ENCODE measurements around the gene EPRS1.

DNA sequence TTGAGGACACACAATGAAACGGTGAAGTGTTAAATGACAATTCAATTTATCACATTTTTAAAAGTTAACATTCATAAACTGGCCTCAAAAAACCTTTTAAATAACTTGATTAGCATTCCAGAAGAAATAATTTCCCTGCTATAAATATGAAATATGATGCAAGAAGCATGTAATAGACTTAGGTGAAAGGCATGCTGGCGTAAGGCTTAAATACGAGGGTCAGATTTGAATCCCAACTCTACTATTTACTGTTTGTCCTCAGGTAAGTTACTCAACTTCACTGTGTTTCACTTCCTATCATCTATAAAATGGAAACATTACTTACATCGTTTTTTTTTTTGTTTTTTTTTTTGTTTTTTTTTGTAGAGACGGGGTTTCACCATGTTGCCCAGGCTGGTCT, 40.8 kb downstream of the EPRS1 start:
- no peak for TF ChIP-seq TSC22D2 (CRISPR knock-in tag; IDR thresholded peaks at IDR 0.05; ENCODE audit: borderline replicate concordance)
- no peak for TF ChIP-seq RAD21 (CRISPR knock-in tag; IDR thresholded peaks at IDR 0.05)
- no peak for TF ChIP-seq NR1H2 (CRISPR knock-in tag; IDR thresholded peaks at IDR 0.05; ENCODE audit: borderline replicate concordance, low read depth)
- TF ChIP-seq ARNT (IDR thresholded peaks at IDR 0.05) = no peak
- no peak for TF ChIP-seq SETDB1 (CRISPR knock-in tag; IDR thresholded peaks at IDR 0.05; ENCODE audit: borderline replicate concordance)
- TF ChIP-seq TGIF2 (CRISPR knock-in tag; IDR thresholded peaks at IDR 0.05) = no peak
- TF ChIP-seq DMAP1 (CRISPR knock-in tag; IDR thresholded peaks at IDR 0.05) = no peak
- TF ChIP-seq, protein P1, sequence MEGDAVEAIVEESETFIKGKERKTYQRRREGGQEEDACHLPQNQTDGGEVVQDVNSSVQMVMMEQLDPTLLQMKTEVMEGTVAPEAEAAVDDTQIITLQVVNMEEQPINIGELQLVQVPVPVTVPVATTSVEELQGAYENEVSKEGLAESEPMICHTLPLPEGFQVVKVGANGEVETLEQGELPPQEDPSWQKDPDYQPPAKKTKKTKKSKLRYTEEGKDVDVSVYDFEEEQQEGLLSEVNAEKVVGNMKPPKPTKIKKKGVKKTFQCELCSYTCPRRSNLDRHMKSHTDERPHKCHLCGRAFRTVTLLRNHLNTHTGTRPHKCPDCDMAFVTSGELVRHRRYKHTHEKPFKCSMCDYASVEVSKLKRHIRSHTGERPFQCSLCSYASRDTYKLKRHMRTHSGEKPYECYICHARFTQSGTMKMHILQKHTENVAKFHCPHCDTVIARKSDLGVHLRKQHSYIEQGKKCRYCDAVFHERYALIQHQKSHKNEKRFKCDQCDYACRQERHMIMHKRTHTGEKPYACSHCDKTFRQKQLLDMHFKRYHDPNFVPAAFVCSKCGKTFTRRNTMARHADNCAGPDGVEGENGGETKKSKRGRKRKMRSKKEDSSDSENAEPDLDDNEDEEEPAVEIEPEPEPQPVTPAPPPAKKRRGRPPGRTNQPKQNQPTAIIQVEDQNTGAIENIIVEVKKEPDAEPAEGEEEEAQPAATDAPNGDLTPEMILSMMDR (CRISPR knock-in tag; IDR thresholded peaks at IDR 0.05) = no peak
- TF ChIP-seq FIP1L1 (IDR thresholded peaks at IDR 0.05; ENCODE audit: borderline replicate concordance, insufficient read depth, low read depth, low read length) = no peak
